ENCODE results near the gene FOXN3. TPM values are rescaled to one million over a fixed set of nuclear protein-coding genes. Genes with fewer than 3 reads are reported as not detected.

The FOXN3 gene
- total RNA-seq, 4 donors from 2014 or later, result 66.1 to 130 (median 109) TPM

- Histone ChIP-seq H3K27ac (no peak overlapping the region), H3K4me1 (no peaks in the 10 kb centered on the region), H3K9me3 (no peaks in the 10 kb centered on the region), H3K27me3 (no peaks in the 10 kb centered on the region), H3K4me3 (no peak overlapping the region), H3K36me3 (peaks cover 0 to 7% (median 0%) of the 10 kb centered on the region in 4 donors)
- in situ Hi-C loops (cut with MboI; ENCODE audit: low pct_ligation_motif_present in 1 of 4, low pct_unique_long_range_greater_than_20kb in 1 of 4, low sequenced_read_pairs in 3 of 4) (no loop called here), intact Hi-C loops (cut with DNase I; ENCODE audit: low total_unique reads) (no loop called here)
- no peak for DNase-seq
- WGBS, 2 donors (ENCODE audit: low coverage in 1 of 2), result 85 to 96% methylated on average over 6 of the region's 6 CpGs
- TF ChIP-seq CTCF (IDR thresholded peaks at IDR 0.05), result no peak
- TF ChIP-seq POLR2A (IDR thresholded peaks at IDR 0.05), result no peak
- TF ChIP-seq EP300 (IDR thresholded peaks at IDR 0.05; ENCODE audit: low read depth), result no peak
- TF ChIP-seq POLR2AphosphoS5 (IDR thresholded peaks at IDR 0.05), result no peak
These were observed 139.8 kb downstream of the FOXN3 start for GRCh38 chr14:89277203-89277602.

GRCh38 chr14:89276424-89276975, 140.5 kb downstream of the FOXN3 start:
- intact Hi-C loops (cut with DNase I; ENCODE audit: low total_unique reads) (no loop called here), in situ Hi-C loops (cut with MboI; ENCODE audit: low pct_ligation_motif_present in 1 of 4, low pct_unique_long_range_greater_than_20kb in 1 of 4, low sequenced_read_pairs in 3 of 4) (no loop called here)
- TF ChIP-seq CTCF (IDR thresholded peaks at IDR 0.05) (no peak), EP300 (IDR thresholded peaks at IDR 0.05; ENCODE audit: low read depth) (no peak), POLR2A (IDR thresholded peaks at IDR 0.05) (no peak), POLR2AphosphoS5 (IDR thresholded peaks at IDR 0.05) (no peak)
- Histone ChIP-seq H3K4me3 (no peak overlapping the region), H3K9me3 (no peaks in the 10 kb centered on the region), H3K36me3 (peaks cover 0 to 7% (median 0%) of the 10 kb centered on the region in 4 donors), H3K27me3 (no peaks in the 10 kb centered on the region), H3K4me1 (peaks cover 0 to 5% (median 2%) of the 10 kb centered on the region in 4 donors), H3K27ac (no peak overlapping the region)
- peak; percentile 33 for DNase-seq
- 63 to 67% methylated on average over 1 to 3 of the region's 3 CpGs for whole genome bisulfite sequencing, 2 donors (ENCODE audit: low coverage in 1 of 2)

- peaks cover 0 to 18% (median 8%) of the 10 kb centered on the region in 4 donors for H3K4me1 ChIP-seq
- TF ChIP-seq POLR2A (IDR thresholded peaks at IDR 0.05) (no peak), CTCF (IDR thresholded peaks at IDR 0.05) (peak in 1 of 5 experiments; percentile 9), EP300 (IDR thresholded peaks at IDR 0.05; ENCODE audit: low read depth) (peak; percentile 60), POLR2AphosphoS5 (IDR thresholded peaks at IDR 0.05) (peak in 1 of 3 donors; percentile 8)
- DNase-seq, result peak; percentile 72
- intact Hi-C loops (cut with DNase I; ENCODE audit: low total_unique reads) (no loop called here), in situ Hi-C loops (cut with MboI; ENCODE audit: low pct_ligation_motif_present in 1 of 4, low pct_unique_long_range_greater_than_20kb in 1 of 4, low sequenced_read_pairs in 3 of 4) (no loop called here)
- 29 to 55% methylated on average over 4 to 7 of the region's 7 CpGs for WGBS, 2 donors (ENCODE audit: low coverage in 1 of 2)
- H3K27ac ChIP-seq, result no peak overlapping the region
- H3K27me3 ChIP-seq, result no peaks in the 10 kb centered on the region
- H3K4me3 ChIP-seq, result no peak overlapping the region
- no peaks in the 10 kb centered on the region for H3K9me3 ChIP-seq
- H3K36me3 ChIP-seq, result no peaks in the 10 kb centered on the region
These were observed 146.4 kb downstream of the FOXN3 start for GRCh38 chr14:89270439-89271227.

GRCh38 chr14:89269404-89269803, 147.6 kb downstream of the FOXN3 start:
- H3K9me3 ChIP-seq, result no peaks in the 10 kb centered on the region
- intact Hi-C loops (cut with DNase I; ENCODE audit: low total_unique reads), result no loop called here
- no peaks in the 10 kb centered on the region for H3K27me3 ChIP-seq
- 63 to 86% methylated on average over 1 to 6 of the region's 6 CpGs for WGBS, 2 donors (ENCODE audit: low coverage in 1 of 2)
- TF ChIP-seq EP300 (IDR thresholded peaks at IDR 0.05; ENCODE audit: low read depth) (no peak), POLR2AphosphoS5 (IDR thresholded peaks at IDR 0.05) (no peak), CTCF (IDR thresholded peaks at IDR 0.05) (no peak), POLR2A (IDR thresholded peaks at IDR 0.05) (no peak)
- H3K4me3 ChIP-seq, result no peak overlapping the region
- DNase-seq, result no peak
- in situ Hi-C loops (cut with MboI; ENCODE audit: low pct_ligation_motif_present in 1 of 4, low pct_unique_long_range_greater_than_20kb in 1 of 4, low sequenced_read_pairs in 3 of 4), result no loop called here
- peaks cover 0 to 18% (median 8%) of the 10 kb centered on the region in 4 donors for H3K4me1 ChIP-seq
- no peaks in the 10 kb centered on the region for H3K36me3 ChIP-seq
- H3K27ac ChIP-seq, result no peak overlapping the region

All from transverse colon (tissue), 4 donors.